T-helper 2 cell (primary cell): ENCODE results near the gene STRN3.
A peak's percentile ranks its signal among the peaks of the same experiment; 100 is the strongest.
"Not testable (repeated sequence)": the region's sequence is repeated elsewhere in the genome, so short reads cannot be mapped to it uniquely, and the experiment has no call there.

ENCODE experiments used
- DNase-seq, 5 experiments: peaks; one replicate each; pipeline versions ENCODE4 v3.0.0 to v3.0.0-alpha.2; 2012 to 2022

STRN3 gene

DNA sequence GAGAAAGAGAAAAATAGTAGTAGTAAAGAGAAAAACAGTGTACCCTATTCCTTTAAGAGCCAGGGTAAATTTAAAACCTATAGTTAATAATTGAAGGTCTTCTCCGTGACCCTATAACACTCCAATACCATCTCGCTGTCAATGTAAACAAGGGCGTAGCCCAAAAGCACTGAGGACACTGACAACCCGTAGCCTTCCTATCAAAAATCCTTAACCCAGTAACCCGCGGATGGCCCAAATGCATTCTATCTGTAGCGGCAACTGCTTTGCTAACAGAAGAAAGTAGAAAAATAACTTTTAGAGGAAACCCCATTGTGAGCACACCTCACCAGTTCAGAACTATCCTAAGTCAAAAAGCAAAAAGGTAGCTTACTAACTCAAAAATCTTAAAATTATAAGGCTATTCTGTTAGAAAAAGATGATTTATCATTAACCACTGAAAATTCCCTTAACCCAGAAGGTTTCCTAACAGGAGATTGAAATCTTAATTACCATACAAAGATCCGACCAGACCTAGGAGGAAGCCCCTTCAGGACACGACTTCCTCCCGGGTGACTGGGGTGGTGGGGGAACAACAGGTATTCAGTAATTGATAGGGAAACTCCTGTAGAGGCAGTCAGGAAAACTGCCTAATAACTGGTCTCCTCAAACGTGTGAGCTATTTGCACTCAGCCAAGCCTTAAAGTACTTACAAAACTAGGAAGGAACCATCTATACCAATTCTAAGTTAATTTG, 58.6 kb downstream of the STRN3 start:
- not testable (repeated sequence) for DNase-seq

GRCh38 chr14:30966415-30967363, 59.5 kb downstream of the STRN3 start:
- no peak for DNase-seq

- not testable (repeated sequence) for DNase-seq
These were observed 60.3 kb downstream of the STRN3 start for GRCh38 chr14:30965861-30966260.

DNA sequence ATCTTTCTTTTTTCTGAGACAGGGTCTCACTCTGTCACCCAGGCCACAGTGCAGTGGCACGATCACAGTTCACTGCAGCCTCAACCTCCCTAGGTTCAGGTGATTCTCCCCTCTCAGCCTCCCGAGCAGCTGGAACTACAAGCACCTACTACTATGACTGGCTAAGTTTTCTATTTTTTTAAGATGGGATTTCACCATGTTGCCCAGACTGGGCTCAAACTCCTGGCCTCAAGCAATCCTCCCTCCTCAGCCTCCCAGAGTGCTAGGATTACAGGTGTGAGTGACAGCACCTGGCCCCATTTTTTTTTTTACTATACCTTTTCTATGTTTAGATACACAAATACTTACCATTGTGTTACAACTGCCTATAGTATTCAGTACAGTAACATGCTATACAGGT, 63.6 kb downstream of the STRN3 start:
- not testable (repeated sequence) for DNase-seq

DNA sequence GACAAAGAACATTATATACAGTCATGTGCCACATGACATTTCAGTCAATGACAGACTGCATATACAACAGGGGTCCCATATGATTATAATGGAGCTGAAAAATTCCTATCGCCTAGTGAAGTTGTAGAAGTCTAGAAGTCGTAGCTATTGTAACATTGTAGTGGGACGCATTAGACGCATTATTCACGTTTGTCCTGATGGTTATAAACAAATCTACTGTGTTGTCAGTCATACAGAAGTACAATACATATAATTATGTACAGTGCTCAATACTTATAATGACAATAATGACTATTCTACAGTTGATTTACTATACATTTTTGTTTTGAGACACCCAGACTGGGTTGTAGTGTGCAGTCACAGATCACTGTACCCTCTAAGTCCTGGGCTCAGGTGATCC, 64.8 kb downstream of the STRN3 start:
- DNase-seq: no peak

DNA sequence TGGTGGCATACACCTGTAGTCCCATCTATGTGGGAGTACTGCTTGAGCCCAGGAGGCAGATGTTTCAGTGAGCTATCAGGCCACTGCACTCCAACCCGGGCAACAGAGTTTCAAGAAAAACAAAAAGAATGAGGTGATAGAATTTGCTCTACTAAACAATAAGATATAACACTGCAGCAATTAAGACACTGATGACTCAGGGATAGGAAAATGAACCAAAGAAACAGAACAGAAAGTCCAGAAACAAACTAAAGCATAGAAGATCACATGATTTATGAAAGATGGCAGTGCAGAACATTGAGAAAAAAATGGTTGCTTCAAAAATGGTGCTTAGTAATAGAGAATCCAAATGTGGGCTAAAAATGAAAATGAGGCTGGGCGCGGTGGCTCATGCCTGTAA, 66.0 kb downstream of the STRN3 start:
- no peak for DNase-seq

GRCh38 chr14:30958555-30959407, 67.4 kb downstream of the STRN3 start:
- DNase-seq: no peak

DNA sequence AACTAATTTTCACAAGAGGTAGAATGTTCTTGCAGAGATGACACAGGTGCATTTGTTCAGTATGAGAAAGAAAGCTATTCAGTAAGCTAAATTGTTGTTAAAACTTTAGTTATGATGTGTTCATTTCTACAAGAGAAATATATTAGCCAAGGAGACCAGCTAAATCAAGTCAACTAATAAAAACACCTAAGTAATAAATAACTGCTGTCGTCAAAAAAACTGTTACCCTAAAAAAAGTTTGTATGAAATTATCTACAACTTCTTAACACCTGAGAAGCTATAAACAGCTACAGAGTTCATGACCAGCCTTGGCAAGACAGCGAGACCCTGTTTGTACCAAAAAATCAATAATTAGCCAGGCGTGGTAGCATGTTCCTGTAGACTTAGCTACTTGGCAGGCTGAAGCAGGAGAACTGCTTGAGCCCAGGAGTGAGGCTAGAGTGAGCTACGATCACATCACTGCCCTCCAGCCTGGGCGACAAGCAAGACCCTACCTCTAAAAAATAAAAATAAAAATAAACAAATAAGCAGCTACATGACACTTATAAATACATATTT, 68.3 kb downstream of the STRN3 start:
- DNase-seq: no peak

- DNase-seq: no peak
These were observed 76.5 kb downstream of the STRN3 start for GRCh38 chr14:30949651-30950050.

- no peak for DNase-seq
These were observed 82.5 kb downstream of the STRN3 start for GRCh38 chr14:30943694-30944093.

GRCh38 chr14:30940886-30941285, 85.3 kb downstream of the STRN3 start:
- no peak for DNase-seq

GRCh38 chr14:30938617-30939016, 87.6 kb downstream of the STRN3 start:
- DNase-seq: no peak

DNA sequence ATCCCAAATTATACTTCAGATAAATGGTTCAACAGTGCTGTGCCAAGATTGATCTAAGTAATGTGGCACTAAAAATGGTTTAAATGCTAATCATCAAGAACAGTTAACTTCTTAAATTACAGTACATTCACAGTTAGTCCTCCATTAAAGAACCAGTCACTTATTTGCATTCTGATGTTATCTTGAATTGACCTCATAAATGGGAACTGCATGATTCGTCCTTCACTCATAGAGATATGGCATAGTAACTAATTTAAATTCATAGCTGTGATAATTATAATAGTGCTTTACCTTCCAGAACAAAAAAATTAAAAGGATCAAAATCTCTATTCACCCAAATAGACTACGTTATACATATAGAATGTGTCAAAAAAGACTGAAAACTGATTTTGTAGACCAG, 90.7 kb downstream of the STRN3 start:
- DNase-seq: no peak

- not testable (repeated sequence) for DNase-seq
These were observed 92.2 kb downstream of the STRN3 start for GRCh38 chr14:30933937-30934336.

DNA sequence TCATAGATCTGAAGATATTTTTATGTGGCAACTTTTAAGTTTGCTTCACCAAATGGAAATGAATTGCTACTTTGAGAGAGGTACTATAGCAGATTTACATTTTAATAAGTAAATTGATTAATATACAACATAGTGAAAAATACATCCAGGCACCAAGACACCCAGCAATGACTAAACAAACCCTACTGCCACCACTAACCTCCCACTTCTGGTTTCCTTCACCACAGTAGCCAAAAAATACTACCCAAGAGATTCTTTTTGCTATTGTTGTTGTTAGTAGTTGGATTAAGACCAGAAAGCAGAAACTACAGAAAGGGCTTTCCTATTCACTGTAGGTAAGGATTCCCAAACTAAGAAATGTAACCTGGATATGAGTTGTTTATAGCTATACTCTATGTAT, 97.7 kb downstream of the STRN3 start:
- peak in 1 of 5 experiments; percentile 41 for DNase-seq

DNA sequence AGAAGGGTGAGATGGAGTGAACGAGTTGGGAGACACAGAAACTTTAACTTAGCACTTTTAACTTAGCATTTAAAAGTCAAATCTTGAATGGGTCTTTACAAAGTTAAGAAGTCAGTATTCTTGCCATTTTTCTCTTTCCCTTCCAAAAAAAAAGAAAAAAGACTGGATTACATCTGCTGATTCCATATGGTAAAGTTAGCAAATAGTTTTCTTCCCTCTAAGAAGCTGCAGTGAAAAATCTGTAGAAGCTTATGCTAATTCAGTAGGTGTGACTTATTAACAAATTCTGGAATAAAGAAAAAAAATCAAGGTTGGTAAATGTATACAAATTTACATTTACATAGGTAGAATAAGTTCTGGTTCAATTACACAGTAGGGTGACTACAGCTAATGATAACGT, 100.9 kb downstream of the STRN3 start:
- DNase-seq: no peak

DNA sequence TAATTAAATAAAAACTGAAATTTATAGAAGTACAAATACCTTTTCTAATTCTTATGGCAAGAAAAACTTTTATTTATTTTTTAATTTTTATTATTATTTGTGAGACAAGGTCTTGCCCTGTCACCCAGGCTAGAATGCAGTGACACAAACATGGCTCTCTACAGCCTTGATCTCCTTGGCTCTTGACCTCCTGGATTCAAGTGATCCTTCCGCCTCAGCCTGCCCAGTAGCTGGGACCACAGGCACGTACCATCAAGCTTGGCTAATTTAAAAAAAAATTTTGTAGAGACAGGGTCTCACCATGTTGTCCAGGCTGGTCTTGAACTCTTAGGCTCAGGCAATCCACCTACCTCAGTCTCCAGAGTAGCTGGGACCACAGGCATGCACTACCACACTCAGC, 104.4 kb downstream of the STRN3 start:
- DNase-seq: no peak

DNA sequence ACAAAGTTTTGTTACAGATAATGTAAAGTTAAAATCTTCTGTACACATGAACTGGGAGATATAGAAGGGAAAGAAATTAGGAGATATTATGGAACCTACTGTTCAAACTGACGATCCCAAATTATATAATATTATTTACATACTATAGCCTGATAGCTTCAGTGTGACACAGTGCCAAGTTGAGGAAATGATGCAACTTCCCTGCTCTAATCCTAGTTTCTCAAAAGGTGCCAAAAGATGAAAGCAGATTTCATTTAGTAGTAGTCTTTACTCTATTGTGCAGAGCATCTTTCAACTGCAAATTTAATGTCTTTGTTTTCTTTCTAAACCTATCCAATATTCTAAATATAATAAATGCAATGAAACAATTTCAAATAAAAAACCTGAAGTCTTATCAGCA, 104.9 kb downstream of the STRN3 start:
- no peak for DNase-seq

DNA sequence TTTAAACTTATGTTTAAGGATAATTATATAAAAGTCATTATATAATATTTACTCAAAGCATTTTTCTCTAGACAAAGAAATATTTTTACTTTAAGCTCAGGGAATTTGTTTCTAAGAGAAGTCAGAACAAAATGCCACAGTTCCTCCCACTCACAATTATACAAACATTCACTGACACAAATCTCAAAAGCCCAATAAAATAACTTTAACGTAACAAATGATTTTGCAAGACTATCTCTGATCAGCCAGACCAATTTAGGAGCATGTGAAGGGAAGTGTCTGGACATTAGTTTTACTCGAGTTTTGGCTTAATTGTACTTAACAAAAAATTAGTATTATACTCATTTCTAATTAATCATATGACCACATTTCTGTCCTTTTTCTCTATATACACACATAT, 110.6 kb downstream of the STRN3 start:
- no peak for DNase-seq

DNA sequence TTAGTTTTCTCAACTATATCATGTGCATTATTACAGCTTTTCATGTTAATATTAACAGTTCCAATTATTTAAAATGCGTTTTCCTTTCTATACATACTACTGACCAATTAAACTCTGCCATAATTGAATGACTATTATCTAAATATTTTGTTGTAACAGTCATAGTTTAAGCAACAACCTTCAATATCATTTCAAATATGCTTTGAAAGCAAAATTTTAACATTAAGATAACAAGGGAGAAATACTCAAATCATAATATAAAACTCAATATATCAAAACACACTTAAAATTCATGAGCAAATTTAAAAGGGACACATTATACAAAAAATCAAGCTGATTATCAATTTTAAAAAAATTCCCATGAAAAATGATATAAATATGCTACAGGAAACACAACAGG, 111.4 kb downstream of the STRN3 start:
- no peak for DNase-seq

GRCh38 chr14:30908826-30909225, 117.4 kb downstream of the STRN3 start:
- DNase-seq: no peak

DNA sequence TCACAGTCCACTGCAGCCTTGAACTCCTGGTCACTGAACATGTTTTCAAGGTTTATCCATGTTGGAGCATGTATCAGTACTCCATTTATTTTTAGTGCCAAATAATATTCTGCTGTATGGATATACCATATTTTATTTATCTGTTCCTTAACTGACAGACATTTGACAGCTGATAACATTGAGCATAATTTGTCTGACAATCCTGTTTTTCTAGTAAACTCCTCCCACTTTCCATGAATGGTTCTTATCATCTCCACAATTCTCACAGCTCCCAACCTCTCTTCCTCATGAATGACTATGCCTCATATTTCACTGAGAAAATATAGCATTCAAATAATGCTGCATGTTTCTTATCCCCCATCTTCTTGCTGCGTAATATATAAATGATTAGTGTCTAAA, 118.5 kb downstream of the STRN3 start:
- no peak for DNase-seq
